Activated CD4-positive, alpha-beta memory T cell treated with anti-CD3 and anti-CD28 coated beads, Interleukin-2, amount 10 ng/mL, durations not matched to agents 7 days and 5 days (primary cell): ENCODE data around the gene TSPAN9. TPM values are rescaled to one million over a fixed set of nuclear protein-coding genes. Genes with fewer than 3 reads are reported as not detected.

ENCODE experiments used
- CTCF ChIA-PET: fragments of 350-600 bp; sonication (Branson Sonifier 250); formaldehyde crosslinking; loops from one replicate; lab custom pipeline; 2021; ENCODE audit warnings: antibody characterized with exemption, inconsistent platforms; lab: Charles Lee
- POLR2A ChIA-PET: fragments of 350-600 bp; sonication (Branson Sonifier 250); formaldehyde crosslinking; loops from one replicate; lab custom pipeline; 2021; ENCODE audit warnings: antibody characterized with exemption; lab: Charles Lee
- DNase-seq: peaks from one replicate; pipeline ENCODE4 v3.0.0-alpha.2; 2020
- H3K27ac Mint-ChIP-seq: one replicate; pipeline ENCODE4 v1.8.0; 2021; ENCODE audit warnings: mild to moderate bottlenecking, mixed read lengths
- H3K27me3 Mint-ChIP-seq: one replicate; pipeline ENCODE4 v1.8.0; 2021; ENCODE audit warnings: mixed read lengths
- H3K36me3 Mint-ChIP-seq: one replicate; pipeline ENCODE4 v1.8.0; 2021; ENCODE audit warnings: low read depth, mixed read lengths
- H3K4me1 Mint-ChIP-seq: one replicate; pipeline ENCODE4 v1.8.0; 2021; ENCODE audit warnings: mixed read lengths
- H3K4me3 Mint-ChIP-seq: one replicate; pipeline ENCODE4 v1.8.0; 2021; ENCODE audit warnings: mild to moderate bottlenecking, mixed read lengths
- H3K9me3 Mint-ChIP-seq: one replicate; pipeline ENCODE4 v1.8.0; 2021; ENCODE audit warnings: mixed read lengths
- total RNA-seq, 2 experiments: library from RNA; stranded (reverse); gene quantifications; one replicate each; pipeline ENCODE4 v1.2.3, GENCODE V29; 2021

The TSPAN9 gene
- total RNA-seq, 2 experiments from 2014 or later: 0.18 to 0.28 TPM

DNA sequence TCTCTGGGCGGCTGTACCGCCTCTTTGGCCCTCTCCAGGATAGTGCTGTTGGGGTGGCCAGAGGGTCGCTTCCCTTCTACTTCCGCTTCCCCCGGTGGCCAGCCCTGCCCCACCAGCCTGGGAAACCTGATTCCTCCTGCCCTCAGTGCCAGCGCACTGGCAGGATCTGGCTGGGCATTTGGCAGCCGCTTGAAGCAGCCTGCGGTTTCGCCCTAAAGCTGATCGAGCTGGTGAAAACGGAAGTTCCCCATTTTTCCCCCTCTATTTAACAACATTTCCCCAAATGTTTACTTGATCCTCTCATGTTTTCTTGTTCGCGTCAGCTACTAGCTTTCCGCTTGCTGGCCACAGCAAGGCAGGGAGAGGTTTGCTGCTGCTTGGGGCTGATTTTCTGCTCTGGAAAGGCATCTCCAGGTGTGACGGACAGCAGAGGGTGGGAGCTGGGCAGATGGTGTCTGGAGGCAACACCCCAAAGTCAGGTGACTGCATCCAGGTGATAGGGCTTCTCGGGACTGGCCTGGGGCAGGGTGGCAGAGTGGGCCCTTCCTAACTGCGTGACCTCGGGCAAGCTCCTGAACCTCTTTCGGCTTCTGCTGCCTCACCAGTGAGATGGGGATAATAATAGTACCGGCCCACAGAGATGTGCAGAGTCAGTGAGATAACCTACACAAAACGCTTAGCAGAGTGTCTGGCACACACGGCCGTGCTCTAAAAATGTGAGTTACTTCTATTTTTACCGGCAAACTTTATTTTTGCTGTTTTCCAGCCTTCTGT lies 53.1 kb downstream of the TSPAN9 start:
- Mint-ChIP-seq H3K27ac (no peak overlapping the region), H3K9me3 (peaks cover 2% of the 10 kb centered on the region), H3K27me3 (peaks cover 50% of the 10 kb centered on the region), H3K4me3 (no peak overlapping the region), H3K4me1 (peaks cover 17% of the 10 kb centered on the region), H3K36me3 (no peaks in the 10 kb centered on the region)
- no peak for DNase-seq
- POLR2A ChIA-PET: no interaction called here
- CTCF ChIA-PET: interaction anchor here (1.1 kb wide), 1 partner anchor 170 kb away, joined by 3 read pairs; no protein-coding TSS in a partner anchor

DNA sequence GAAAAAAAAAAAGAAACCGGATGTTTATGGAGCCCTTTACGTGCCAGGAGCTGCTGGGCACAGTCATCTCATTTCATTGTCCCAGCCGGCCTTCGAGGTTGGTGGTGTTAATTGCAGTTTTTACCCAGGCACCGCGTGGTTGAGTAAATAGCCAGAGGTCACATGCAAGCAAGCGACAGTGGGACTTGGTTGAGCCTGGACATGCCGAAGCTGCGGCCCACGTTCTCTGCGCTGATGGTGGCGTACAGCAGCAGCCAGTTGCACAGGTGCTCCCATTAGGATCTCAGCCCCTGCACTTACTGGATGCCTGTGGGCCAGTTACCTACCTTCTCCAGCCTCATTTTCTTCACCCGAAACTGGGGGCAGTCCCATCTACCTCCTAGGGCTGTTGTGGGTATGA lies 54.0 kb downstream of the TSPAN9 start:
- no peak overlapping the region for H3K27ac Mint-ChIP-seq
- ChIA-PET CTCF (no interaction called here), POLR2A (no interaction called here)
- peaks cover 49% of the 10 kb centered on the region for H3K27me3 Mint-ChIP-seq
- DNase-seq: no peak
- H3K36me3 Mint-ChIP-seq: no peaks in the 10 kb centered on the region
- H3K4me1 Mint-ChIP-seq: peaks cover 17% of the 10 kb centered on the region
- H3K4me3 Mint-ChIP-seq: no peak overlapping the region
- peaks cover 2% of the 10 kb centered on the region for H3K9me3 Mint-ChIP-seq

DNA sequence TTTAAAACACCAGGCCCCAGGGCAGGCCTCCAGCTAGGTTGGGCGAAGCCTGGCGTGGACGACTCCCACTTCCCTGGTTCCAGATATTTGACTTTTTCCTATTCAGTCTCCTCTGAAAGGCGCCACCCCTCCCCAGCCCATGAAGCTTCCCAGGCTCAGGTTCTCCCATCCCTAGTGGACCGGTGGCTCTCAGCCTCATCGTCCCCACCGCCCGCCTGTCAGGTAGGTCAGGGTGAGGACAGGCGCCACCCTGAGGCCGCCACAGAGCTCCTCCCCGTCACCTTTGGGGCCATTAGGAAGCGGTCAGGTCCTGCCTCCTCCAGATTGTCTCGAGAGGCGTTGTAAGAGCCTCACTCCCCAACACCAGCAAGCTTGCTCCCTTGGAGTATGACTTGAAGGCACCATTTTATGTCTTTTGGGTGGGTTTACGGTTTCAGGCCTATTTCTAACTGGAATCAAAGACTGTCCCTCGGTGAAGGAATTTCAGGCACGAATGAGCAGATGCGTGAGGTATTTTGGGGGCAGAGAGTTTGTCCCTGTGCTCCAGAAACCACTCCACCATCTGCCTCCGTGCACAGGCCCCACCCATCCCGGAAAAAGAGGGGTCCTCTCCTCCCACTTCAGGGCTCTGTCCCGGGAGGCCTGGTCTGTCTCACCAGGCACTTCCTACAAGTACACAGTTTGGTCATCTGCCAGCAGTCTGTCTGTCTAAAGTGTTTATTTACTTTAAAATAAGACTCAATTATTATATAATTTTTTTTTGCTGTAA lies 55.6 kb downstream of the TSPAN9 start:
- ChIA-PET POLR2A (no interaction called here), CTCF (no interaction called here)
- Mint-ChIP-seq H3K27ac (no peak overlapping the region), H3K36me3 (no peaks in the 10 kb centered on the region), H3K4me3 (no peak overlapping the region), H3K27me3 (peaks cover 47% of the 10 kb centered on the region), H3K4me1 (peaks cover 17% of the 10 kb centered on the region), H3K9me3 (peaks cover 2% of the 10 kb centered on the region)
- no peak for DNase-seq

DNA sequence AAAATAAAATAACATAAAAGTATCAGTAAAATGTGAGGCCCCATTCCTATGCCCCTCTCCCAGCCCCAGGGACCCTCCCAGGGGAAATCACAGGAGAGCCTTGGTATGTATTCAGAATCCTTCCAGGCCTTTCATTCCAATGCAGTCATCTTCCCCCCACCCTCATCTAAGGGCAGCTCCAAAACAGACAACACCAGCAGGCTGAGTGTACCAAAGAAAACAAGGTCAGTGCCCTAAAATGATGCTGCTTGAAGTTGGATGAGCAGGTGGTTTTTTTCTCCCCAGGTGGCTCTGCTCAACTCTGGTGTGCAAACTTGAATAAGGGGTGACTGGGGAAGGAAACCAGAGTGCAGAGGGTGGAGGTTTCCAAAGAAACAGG lies 56.2 kb downstream of the TSPAN9 start:
- peaks cover 17% of the 10 kb centered on the region for H3K4me1 Mint-ChIP-seq
- DNase-seq: no peak
- POLR2A ChIA-PET: no interaction called here
- no peak overlapping the region for H3K4me3 Mint-ChIP-seq
- H3K27ac Mint-ChIP-seq: no peak overlapping the region
- CTCF ChIA-PET: no interaction called here
- H3K36me3 Mint-ChIP-seq: no peaks in the 10 kb centered on the region
- peaks cover 47% of the 10 kb centered on the region for H3K27me3 Mint-ChIP-seq
- H3K9me3 Mint-ChIP-seq: peaks cover 2% of the 10 kb centered on the region

DNA sequence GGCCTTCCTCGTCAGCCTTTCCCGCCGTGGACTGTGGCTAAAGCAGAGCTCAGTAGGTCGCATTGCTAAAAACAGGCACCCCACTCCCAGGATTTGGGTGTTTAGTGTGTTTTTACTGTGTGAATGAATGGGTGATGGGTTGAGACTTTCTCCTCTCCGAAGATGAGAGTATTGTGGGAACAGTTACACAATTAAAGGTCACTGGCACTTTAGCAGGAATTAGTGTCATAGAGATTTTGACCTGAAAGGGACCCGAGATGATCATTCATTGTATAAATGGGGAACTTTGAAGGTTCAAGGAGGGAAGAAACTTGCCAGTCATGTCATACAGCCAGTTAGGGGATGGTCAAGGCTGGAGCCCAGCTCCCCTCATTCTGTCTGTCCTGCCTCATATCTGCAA lies 56.9 kb downstream of the TSPAN9 start:
- peaks cover 13% of the 10 kb centered on the region for H3K4me1 Mint-ChIP-seq
- H3K4me3 Mint-ChIP-seq: no peak overlapping the region
- no peaks in the 10 kb centered on the region for H3K36me3 Mint-ChIP-seq
- H3K9me3 Mint-ChIP-seq: peaks cover 1% of the 10 kb centered on the region
- no peak for DNase-seq
- ChIA-PET POLR2A (no interaction called here), CTCF (interaction anchor here (1.0 to 2.8 kb wide), 3 partner anchors 10 to 141 kb away, joined by 3 to 23 read pairs (median 3); no protein-coding TSS in a partner anchor)
- H3K27ac Mint-ChIP-seq: no peak overlapping the region
- H3K27me3 Mint-ChIP-seq: peaks cover 42% of the 10 kb centered on the region

DNA sequence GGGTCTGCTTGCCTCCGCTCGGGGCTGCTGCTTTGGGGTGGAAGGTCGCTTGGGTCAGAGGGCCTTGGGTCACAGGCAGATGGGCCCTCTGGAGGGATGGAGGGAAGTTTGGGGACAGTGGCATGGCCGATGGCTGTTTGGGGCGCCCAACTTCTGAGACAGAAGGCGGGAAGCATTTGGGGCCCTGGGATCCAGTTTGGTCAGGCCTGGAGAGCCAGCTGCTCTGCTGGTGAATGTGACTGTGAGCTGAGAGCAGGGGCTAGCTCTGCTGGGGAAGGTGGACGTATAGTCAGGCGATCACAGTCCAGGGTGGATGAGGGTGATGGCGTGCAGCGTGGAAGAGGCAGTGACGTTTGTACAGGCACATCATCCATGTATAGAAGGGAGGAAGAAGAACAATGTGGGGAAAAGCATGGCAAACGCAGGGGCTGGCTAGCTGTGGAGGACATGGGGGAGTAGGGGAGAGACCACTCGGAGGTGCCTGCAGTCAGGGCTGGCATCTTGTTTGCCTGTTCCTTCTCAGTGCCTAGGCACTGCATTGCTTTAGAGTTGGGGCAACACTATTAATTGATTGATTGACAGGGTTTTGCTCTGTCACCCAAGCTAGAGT lies 57.5 kb downstream of the TSPAN9 start:
- POLR2A ChIA-PET: no interaction called here
- no peaks in the 10 kb centered on the region for H3K36me3 Mint-ChIP-seq
- no peak for DNase-seq

DNA sequence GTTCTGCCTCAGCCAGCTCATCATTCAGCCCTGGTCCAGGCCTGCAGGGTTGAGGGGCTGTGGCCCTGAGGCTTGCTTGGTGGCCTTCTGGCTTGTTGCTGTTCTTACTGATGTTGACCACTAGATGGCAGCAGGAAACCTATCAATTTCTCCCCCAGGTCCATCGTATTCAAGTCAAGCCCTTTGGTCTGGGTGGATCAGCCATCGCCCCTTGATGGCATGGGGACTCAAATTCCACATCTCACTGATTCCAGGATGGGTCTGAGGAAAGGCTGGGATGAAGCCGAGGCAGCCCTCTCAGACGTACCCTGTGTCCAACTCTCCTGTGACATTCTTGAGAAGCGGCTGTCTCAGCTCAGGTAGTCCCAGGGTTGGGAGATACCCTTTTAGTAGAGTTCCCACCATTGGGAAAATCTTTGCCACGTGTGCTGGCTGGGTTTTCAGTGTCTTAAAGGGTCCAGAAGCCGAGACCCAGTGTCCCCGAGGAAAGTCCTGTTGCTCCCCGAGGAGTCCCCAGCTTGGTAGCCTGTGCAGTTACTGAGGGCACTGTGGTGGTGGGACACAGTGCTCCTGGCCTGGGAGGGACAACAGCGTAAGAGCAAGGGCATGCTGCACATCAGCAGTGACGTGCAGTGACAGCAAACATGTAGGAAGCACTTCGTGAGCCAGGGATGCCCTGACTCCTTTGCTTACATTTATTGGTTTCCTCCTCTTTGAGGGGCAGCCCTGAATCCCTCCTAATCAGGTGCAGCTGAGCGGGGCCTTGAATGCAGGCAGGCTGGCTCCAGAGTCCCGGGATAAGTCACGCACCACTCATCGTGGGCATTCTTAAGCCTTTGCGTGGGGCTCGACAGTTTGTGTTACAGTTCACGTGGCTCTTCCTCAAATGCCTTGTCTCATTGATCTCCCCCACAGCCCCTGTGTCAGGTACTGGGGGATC lies 58.6 kb downstream of the TSPAN9 start:
- peak; percentile 40 for DNase-seq
- H3K9me3 Mint-ChIP-seq: no peaks in the 10 kb centered on the region
- H3K27ac Mint-ChIP-seq: no peak overlapping the region
- ChIA-PET CTCF (interaction anchor here (0.7 to 2.8 kb wide), 6 partner anchors 9 to 141 kb away, joined by 3 to 23 read pairs (median 3); no protein-coding TSS in a partner anchor), POLR2A (no interaction called here)
- H3K4me1 Mint-ChIP-seq: no peaks in the 10 kb centered on the region
- H3K27me3 Mint-ChIP-seq: peaks cover 28% of the 10 kb centered on the region
- no peaks in the 10 kb centered on the region for H3K36me3 Mint-ChIP-seq
- no peak overlapping the region for H3K4me3 Mint-ChIP-seq

More for the DNA sequence above, 57.5 kb downstream of the TSPAN9 start:
- Mint-ChIP-seq H3K4me1 (peaks cover 8% of the 10 kb centered on the region), H3K9me3 (no peaks in the 10 kb centered on the region), H3K27ac (no peak overlapping the region), H3K4me3 (no peak overlapping the region), H3K27me3 (peaks cover 38% of the 10 kb centered on the region)
- CTCF ChIA-PET: interaction anchor here (0.7 to 2.8 kb wide), 6 partner anchors 10 to 142 kb away, joined by 3 to 23 read pairs (median 3); no protein-coding TSS in a partner anchor

DNA sequence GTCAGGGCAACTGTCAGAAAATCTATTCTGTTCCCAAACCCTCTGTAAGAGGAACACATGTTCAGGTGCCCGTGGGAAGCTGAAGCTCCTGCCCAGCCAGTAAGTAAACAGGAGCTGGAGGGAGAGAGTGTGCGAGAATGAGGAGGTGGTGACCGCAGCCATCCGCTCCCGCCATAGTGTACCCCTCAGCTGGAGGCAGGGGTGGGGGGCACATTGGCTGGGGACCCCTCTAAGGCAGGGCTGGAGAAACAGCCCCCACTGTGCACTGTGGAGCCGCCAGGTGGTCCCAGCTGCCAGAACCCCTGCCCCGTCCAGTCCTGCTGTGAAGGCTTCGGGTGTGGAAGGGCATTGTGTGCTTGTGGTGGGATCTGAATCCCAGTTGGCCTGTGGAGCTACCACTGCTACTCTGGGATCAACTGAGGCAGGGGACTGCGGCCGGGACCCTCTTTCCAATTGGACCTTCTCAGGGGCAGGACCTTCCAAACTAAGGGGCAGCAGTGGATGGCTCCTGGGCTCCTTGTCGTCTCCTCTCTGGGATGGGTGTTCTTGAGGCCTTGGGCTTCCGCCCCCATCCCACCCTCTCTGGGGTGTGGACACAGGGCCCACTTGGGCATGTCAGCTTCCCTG lies 59.6 kb downstream of the TSPAN9 start:
- peaks cover 21% of the 10 kb centered on the region for H3K27me3 Mint-ChIP-seq
- POLR2A ChIA-PET: no interaction called here
- no peaks in the 10 kb centered on the region for H3K36me3 Mint-ChIP-seq
- no peak overlapping the region for H3K27ac Mint-ChIP-seq
- H3K4me1 Mint-ChIP-seq: no peaks in the 10 kb centered on the region
- H3K4me3 Mint-ChIP-seq: no peak overlapping the region
- no peaks in the 10 kb centered on the region for H3K9me3 Mint-ChIP-seq
- CTCF ChIA-PET: interaction anchor here (1.1 to 2.8 kb wide), 3 partner anchors 13 to 140 kb away, joined by 3 to 23 read pairs (median 5); no protein-coding TSS in a partner anchor
- DNase-seq: no peak

DNA sequence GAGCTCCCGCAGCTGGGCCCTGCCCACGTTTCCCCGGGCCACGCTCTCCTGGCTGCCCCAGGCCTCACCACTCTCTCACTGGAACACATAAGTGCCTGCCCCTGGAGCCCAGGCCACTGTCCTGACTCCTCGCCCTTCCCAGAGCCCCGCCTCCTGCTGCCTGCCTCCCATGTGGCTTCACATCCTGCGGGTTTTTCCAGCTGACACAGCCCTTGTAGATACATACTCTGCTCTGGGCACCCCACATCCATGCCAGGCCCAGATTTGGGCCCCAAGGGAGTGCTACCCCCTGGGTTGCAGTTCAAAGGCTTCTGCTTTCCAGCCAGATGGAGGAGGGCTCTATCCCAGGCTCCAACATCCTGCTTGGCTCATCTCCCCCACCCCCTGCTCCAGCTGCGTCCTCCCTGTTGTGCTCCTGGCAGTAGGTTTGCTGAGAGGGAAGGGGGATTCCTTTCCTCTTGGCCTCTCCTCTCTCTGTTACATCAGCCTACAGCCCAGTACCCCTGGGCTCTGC lies 60.1 kb downstream of the TSPAN9 start:
- ChIA-PET POLR2A (no interaction called here), CTCF (interaction anchor here (1.1 to 2.1 kb wide), 2 partner anchors 13 to 139 kb away, joined by 3 to 5 read pairs; no protein-coding TSS in a partner anchor)
- DNase-seq: no peak

DNA sequence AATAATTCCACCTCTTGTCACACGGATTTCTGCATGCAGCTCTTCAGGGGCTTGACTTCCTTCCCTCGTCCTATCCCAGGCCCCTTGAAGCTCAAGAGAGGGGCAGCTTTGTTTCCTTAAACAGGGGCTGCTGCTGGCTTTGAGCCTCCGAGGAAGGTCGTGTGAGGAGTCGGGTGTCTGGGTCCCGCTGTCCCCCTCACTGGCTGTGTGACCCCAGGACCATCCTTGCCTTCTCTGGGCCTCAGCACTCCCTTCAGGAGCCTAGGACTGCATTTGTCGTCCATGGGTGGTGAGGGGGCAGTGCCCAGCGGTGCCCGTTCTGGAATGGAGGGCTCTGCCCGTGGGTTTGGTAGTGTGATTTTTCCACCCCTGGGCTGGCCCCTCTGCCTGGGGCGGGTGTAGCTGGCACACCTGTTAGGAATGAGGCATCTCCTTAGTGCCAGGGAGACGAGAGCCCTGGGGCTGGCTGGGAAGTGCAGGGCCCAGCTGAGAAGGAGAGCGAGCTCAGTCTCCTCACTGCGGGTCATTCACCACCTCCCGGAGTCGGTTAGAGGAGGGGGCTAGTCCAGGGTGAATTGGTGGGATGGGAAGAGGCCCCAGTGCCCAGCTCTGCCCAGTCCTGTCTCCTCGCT lies 60.8 kb downstream of the TSPAN9 start:
- Mint-ChIP-seq H3K36me3 (no peaks in the 10 kb centered on the region), H3K4me1 (no peaks in the 10 kb centered on the region), H3K9me3 (no peaks in the 10 kb centered on the region), H3K27me3 (peaks cover 12% of the 10 kb centered on the region), H3K4me3 (no peak overlapping the region), H3K27ac (no peak overlapping the region)
- CTCF ChIA-PET: interaction anchor here (2.1 kb wide), 1 partner anchor 139 kb away, joined by 5 read pairs; no protein-coding TSS in a partner anchor
- DNase-seq: no peak
- POLR2A ChIA-PET: no interaction called here

More for the DNA sequence above, 60.1 kb downstream of the TSPAN9 start:
- Mint-ChIP-seq H3K27me3 (peaks cover 16% of the 10 kb centered on the region), H3K9me3 (no peaks in the 10 kb centered on the region), H3K4me1 (no peaks in the 10 kb centered on the region), H3K36me3 (no peaks in the 10 kb centered on the region), H3K27ac (no peak overlapping the region), H3K4me3 (no peak overlapping the region)

DNA sequence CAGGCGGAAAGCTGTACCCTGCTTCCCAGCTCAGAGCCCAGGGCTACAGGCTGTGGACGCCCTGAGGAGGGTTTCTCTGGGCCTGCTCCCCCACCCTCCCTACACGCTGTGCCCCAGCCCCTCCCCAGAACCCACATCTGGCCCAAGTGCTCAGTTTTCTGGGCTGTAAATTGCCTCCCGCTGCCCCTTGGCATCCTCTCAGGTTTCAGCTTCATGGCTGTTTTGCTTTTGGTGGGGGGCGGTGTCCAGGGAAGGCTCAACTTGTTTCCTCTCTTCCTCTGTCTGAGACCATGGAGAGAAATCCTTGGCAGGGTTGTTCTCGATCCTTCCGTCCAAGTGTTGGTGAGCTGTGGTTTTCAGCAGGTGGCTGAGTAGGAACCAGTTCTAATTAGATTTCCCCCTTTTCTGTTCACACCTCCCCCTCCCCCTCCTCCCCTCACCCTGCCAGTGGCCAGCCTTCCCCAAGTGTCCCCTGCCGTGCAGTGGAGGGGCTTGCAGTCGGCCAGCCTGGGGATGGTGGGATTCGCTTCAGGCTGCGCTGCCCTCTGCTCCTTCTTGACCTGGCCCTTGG lies 61.8 kb downstream of the TSPAN9 start:
- H3K9me3 Mint-ChIP-seq: no peaks in the 10 kb centered on the region
- no peak overlapping the region for H3K27ac Mint-ChIP-seq
- no peaks in the 10 kb centered on the region for H3K36me3 Mint-ChIP-seq
- ChIA-PET CTCF (interaction anchor here (1.6 kb wide), 1 partner anchor 136 kb away, joined by 4 read pairs; no protein-coding TSS in a partner anchor), POLR2A (no interaction called here)
- H3K4me3 Mint-ChIP-seq: no peak overlapping the region
- H3K27me3 Mint-ChIP-seq: peaks cover 8% of the 10 kb centered on the region
- H3K4me1 Mint-ChIP-seq: no peaks in the 10 kb centered on the region
- no peak for DNase-seq
